OCI-LY7 (cell line): ENCODE data around the gene ZCCHC2.

Experiments used
- CTCF ChIP-seq: fragments of 200-600 bp; sonication (generic); conservative IDR thresholded peaks from 2 replicates; pipeline ENCODE4 v1.5.1; 2014; ENCODE audit warnings: mild to moderate bottlenecking, antibody characterized with exemption, low read length, moderate library complexity, mixed read lengths
- EZH2phosphoT487 ChIP-seq: fragments of 200-600 bp; sonication (generic); IDR thresholded peaks from 2 replicates; pipeline ENCODE4 v1.6.1; 2018; ENCODE audit warnings: low read depth, borderline replicate concordance, mild to moderate bottlenecking, mixed run types, antibody characterized with exemption, low read length, moderate library complexity, mixed read lengths

- TF ChIP-seq CTCF (no peak), EZH2phosphoT487 (no peak)
Observed at GRCh38 chr18:62486290-62486964, 36.4 kb upstream of the ZCCHC2 start.
